Activated T-helper 9 cell treated with anti-CD3 and anti-CD28 coated beads, Interleukin-2, amount 50 U/mL, for 16 hours (primary cell): ENCODE data around the gene ACIN1.
"Not testable (repeated sequence)": the region's sequence is repeated elsewhere in the genome, so short reads cannot be mapped to it uniquely, and the experiment has no call there.

ENCODE experiments used
- DNase-seq: peaks from one replicate; pipeline ENCODE4 v3.0.0-alpha.2; 2020; ENCODE audit warnings: low read depth

Gene ACIN1

GRCh38 chr14:23122086-23122485, 27.1 kb upstream of the ACIN1 start:
- no peak for DNase-seq

- no peak for DNase-seq
Measured at GRCh38 chr14:23121361-23121771, 26.4 kb upstream of the ACIN1 start.

GRCh38 chr14:23120541-23121251, 25.8 kb upstream of the ACIN1 start:
- DNase-seq: peak; percentile 63

GRCh38 chr14:23119363-23120327, 24.7 kb upstream of the ACIN1 start:
- DNase-seq: no peak

GRCh38 chr14:23118506-23119362, 23.8 kb upstream of the ACIN1 start, which contains the start of gene CEBPE:
Gene CEBPE (minus strand): TSS chr14:23119255. CDS start chr14:23119091, 164 bp downstream.
- no peak for DNase-seq

GRCh38 chr14:23117371-23118020, 22.6 kb upstream of the ACIN1 start:
- DNase-seq: no peak

GRCh38 chr14:23115918-23116317, 21.0 kb upstream of the ACIN1 start:
- DNase-seq: no peak

- DNase-seq: no peak
Measured at GRCh38 chr14:23115039-23115731, 20.2 kb upstream of the ACIN1 start.

GRCh38 chr14:23114669-23115038, 19.7 kb upstream of the ACIN1 start:
- no peak for DNase-seq

GRCh38 chr14:23114120-23114458, 19.2 kb upstream of the ACIN1 start:
- no peak for DNase-seq

GRCh38 chr14:23113431-23114119, 18.6 kb upstream of the ACIN1 start:
- DNase-seq: no peak

- no peak for DNase-seq
Measured at GRCh38 chr14:23112359-23113178, 17.6 kb upstream of the ACIN1 start.

GRCh38 chr14:23110579-23111365, 15.8 kb upstream of the ACIN1 start:
- no peak for DNase-seq

- DNase-seq: no peak
Measured at GRCh38 chr14:23109769-23110168, 14.8 kb upstream of the ACIN1 start.

GRCh38 chr14:23108169-23108568, 13.2 kb upstream of the ACIN1 start:
- not testable (repeated sequence) for DNase-seq

GRCh38 chr14:23107620-23108019, 12.7 kb upstream of the ACIN1 start:
- DNase-seq: not testable (repeated sequence)

- DNase-seq: no peak
Measured at GRCh38 chr14:23106747-23107045, 11.8 kb upstream of the ACIN1 start.

GRCh38 chr14:23105348-23105824, 10.4 kb upstream of the ACIN1 start:
- no peak for DNase-seq
